MCF 10A (cell line): ENCODE measurements around the gene PTPN2. TPM values are rescaled to one million over a fixed set of nuclear protein-coding genes. Genes with fewer than 3 reads are reported as not detected.

Experiments
- BruUV-seq: library from RNA; stranded (reverse); fragments of 400-500 nt; replicated peaks from 2 replicates; lab custom pipeline; 2021; lab: Mats Ljungman, UMichigan
- CTCF ChIA-PET: fragments of 300-600 bp; sonication (Branson Sonifier 250); formaldehyde crosslinking; extraction: SDS; loops from one replicate; lab custom pipeline; 2021; ENCODE audit warnings: antibody characterized with exemption, inconsistent platforms; lab: Yijun Ruan, JAX
- POLR2A ChIA-PET: fragments of 300-600, 350-650 bp; sonication (Branson Sonifier 250); formaldehyde crosslinking; extraction: SDS; loops from one replicate; lab custom pipeline; 2020; ENCODE audit warnings: antibody characterized with exemption, inconsistent platforms; lab: Yijun Ruan, JAX
- DNase-seq: peaks from one replicate; pipeline ENCODE4 v3.0.0-alpha.2; 2018; ENCODE audit not compliant: unreplicated experiment
- H3K27ac Mint-ChIP-seq: one replicate; pipeline ENCODE4 v1.8.0; 2022; ENCODE audit warnings: mild to moderate bottlenecking, low read depth, mixed read lengths; ENCODE audit not compliant: unreplicated experiment
- H3K27me3 Mint-ChIP-seq: one replicate; pipeline ENCODE4 v1.8.0; 2022; ENCODE audit warnings: mixed read lengths; ENCODE audit not compliant: insufficient read depth, unreplicated experiment
- H3K36me3 Mint-ChIP-seq: one replicate; pipeline ENCODE4 v1.8.0; 2022; ENCODE audit warnings: mild to moderate bottlenecking, moderate library complexity, mixed read lengths; ENCODE audit not compliant: insufficient read depth, unreplicated experiment
- H3K4me1 Mint-ChIP-seq: one replicate; pipeline ENCODE4 v1.8.0; 2022; ENCODE audit warnings: mixed read lengths; ENCODE audit not compliant: insufficient read depth, unreplicated experiment
- H3K4me3 Mint-ChIP-seq: one replicate; pipeline ENCODE4 v1.8.0; 2022; ENCODE audit warnings: mild to moderate bottlenecking, moderate library complexity, mixed read lengths; ENCODE audit not compliant: unreplicated experiment
- H3K9me3 Mint-ChIP-seq: one replicate; pipeline ENCODE4 v1.8.0; 2022; ENCODE audit warnings: mixed read lengths; ENCODE audit not compliant: unreplicated experiment
- intact Hi-C: fragments of 100-400 bp; cut with micrococcal nuclease; formaldehyde crosslinking; loops from 2 replicates; pipeline ENCODE4 v1.14.1; 2022
- total RNA-seq: library from RNA; stranded (reverse); gene quantifications from 2 replicates; pipeline ENCODE4 v1.2.3, GENCODE V29; 2022
- TF ChIP-seq, protein P1 (sequence below): fragments of 200-600 bp; IDR thresholded peaks from one replicate; pipeline ENCODE4 v1.8.0; 2022; ENCODE audit warnings: antibody characterized with exemption, mild to moderate bottlenecking; ENCODE audit not compliant: unreplicated experiment

PTPN2 gene
- total RNA-seq, 1 experiment from 2014 or later, result 75.2 TPM

DNA sequence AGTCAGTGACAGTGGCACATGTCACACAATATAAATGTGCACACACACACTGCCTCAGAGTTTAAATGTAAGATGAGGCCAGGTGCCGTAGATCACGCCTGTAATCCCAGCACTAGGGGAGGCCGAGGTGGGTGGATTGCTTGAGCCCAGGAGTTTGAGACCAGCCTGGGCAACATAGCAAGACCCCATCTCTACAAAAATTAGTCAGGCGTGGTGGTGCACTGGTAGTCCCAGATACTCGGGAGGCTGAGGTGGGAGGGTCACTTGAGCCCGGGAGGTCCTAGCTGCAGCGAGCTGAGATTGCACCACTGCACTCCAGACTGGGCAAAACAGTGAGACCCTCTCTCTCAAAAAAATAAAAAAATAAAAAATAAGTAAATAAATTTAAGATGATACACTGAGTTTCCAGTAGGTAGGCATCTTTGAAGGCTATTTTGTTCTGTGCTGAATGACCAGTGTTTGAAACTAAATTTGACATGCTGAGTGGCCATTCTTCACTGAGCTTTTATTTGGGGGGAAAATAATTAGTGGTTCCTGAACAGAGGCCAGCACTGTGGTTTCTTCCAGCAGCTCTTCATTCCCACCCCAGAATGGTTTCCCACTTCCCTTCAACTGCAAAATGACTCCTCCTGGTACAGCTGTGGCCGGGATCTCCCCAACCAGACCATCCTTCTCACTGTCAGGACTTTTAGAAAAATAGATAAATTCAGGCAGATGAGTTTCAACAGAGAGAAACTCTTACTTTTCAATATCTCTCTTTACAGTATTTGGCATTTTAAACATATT is 136.3 kb downstream of the PTPN2 start:
- no peaks in the 10 kb centered on the region for H3K27me3 Mint-ChIP-seq
- intact Hi-C loops, result no loop called here
- H3K27ac Mint-ChIP-seq, result no peak overlapping the region
- H3K9me3 Mint-ChIP-seq, result no peaks in the 10 kb centered on the region
- H3K4me1 Mint-ChIP-seq, result peaks cover 6% of the 10 kb centered on the region
- CTCF ChIA-PET, result interaction anchor here (0.5 to 9.6 kb wide), 7 partner anchors 8 to 186 kb away, joined by 3 to 152 read pairs (median 3); no protein-coding TSS in a partner anchor
- TF ChIP-seq, protein P1, sequence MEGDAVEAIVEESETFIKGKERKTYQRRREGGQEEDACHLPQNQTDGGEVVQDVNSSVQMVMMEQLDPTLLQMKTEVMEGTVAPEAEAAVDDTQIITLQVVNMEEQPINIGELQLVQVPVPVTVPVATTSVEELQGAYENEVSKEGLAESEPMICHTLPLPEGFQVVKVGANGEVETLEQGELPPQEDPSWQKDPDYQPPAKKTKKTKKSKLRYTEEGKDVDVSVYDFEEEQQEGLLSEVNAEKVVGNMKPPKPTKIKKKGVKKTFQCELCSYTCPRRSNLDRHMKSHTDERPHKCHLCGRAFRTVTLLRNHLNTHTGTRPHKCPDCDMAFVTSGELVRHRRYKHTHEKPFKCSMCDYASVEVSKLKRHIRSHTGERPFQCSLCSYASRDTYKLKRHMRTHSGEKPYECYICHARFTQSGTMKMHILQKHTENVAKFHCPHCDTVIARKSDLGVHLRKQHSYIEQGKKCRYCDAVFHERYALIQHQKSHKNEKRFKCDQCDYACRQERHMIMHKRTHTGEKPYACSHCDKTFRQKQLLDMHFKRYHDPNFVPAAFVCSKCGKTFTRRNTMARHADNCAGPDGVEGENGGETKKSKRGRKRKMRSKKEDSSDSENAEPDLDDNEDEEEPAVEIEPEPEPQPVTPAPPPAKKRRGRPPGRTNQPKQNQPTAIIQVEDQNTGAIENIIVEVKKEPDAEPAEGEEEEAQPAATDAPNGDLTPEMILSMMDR, result no peak
- POLR2A ChIA-PET, result interaction anchor here (1.0 kb wide), 1 partner anchor 53 kb away, joined by 4 read pairs; no protein-coding TSS in a partner anchor
- no TSS peak for BruUV-seq
- H3K36me3 Mint-ChIP-seq, result no peaks in the 10 kb centered on the region
- no peak overlapping the region for H3K4me3 Mint-ChIP-seq
- no peak for DNase-seq

DNA sequence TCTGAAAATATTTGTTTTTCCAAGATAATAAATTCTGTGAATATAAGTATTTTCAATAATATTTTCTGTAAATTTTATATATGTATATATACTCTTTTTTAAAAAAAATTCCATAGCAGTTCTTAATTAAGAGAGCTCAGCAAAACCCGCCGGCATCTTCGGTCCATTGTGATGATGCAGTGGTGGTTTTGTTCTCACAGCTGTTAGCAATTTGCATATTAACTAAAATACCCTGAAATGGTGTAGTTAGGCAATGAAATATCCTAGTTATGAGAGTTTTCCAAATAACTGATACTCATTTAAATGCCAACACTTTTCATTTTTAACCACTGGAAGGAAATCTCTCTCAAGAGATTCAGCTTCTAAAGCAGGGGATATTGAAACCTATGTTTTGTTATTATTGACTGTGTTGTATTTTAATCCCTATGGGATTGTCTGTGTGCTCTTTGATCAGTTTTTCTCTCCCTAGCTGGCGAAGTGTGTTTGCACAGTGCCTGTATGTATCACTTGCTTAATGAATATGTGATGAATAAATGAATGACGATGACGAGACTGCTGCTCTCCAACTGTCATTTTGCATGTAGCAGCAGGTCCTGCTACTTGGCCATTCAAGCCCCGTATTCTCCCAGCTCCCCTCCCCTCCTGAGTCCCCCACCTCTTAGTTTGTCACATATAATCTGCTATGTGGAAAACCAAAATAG is 138.8 kb downstream of the PTPN2 start:
- intact Hi-C loops, result loop anchor here (2.0 kb wide), 1 partner anchor 354 kb away; no protein-coding TSS in a partner anchor
- DNase-seq, result no peak
- Mint-ChIP-seq H3K4me3 (no peak overlapping the region), H3K27ac (no peak overlapping the region), H3K36me3 (no peaks in the 10 kb centered on the region), H3K4me1 (peaks cover 17% of the 10 kb centered on the region), H3K27me3 (no peaks in the 10 kb centered on the region), H3K9me3 (no peaks in the 10 kb centered on the region)
- ChIA-PET CTCF (interaction anchor here (0.6 to 9.6 kb wide), 21 partner anchors 15 to 386 kb away, joined by 3 to 152 read pairs (median 4); no protein-coding TSS in a partner anchor), POLR2A (interaction anchor here (0.6 to 5.0 kb wide), 8 partner anchors 8 to 189 kb away, joined by 3 to 36 read pairs (median 3); partner anchors contain the start of gene PTPN2)
- no TSS peak for BruUV-seq
- TF ChIP-seq, protein P1, result no peak

DNA sequence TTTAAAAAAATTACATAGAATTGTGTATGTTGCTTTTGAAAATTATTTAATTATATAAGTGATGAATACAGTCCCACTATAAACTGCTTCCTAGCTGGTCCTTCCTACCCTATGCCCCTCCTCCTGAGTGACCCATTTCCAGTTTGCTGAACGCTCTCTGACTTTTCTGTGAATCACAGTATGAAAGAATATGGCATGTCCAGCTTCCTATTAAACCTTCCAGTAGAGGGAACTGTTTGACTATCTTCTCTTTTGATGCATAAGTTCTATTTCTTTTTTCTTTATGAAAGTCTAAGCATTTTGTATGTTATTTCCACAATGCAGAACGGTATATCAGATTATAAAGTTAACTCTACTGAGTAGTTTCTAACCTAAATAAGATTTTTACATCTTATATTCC is 139.9 kb downstream of the PTPN2 start:
- DNase-seq, result peak; percentile 63
- Mint-ChIP-seq H3K9me3 (no peaks in the 10 kb centered on the region), H3K4me1 (peaks cover 17% of the 10 kb centered on the region), H3K27ac (no peak overlapping the region), H3K36me3 (no peaks in the 10 kb centered on the region), H3K27me3 (no peaks in the 10 kb centered on the region), H3K4me3 (no peak overlapping the region)
- BruUV-seq, result no TSS peak
- ChIA-PET POLR2A (interaction anchor here (0.7 to 5.0 kb wide), 10 partner anchors 10 to 191 kb away, joined by 3 to 36 read pairs (median 4); partner anchors contain the start of gene PTPN2), CTCF (interaction anchor here (0.5 to 9.6 kb wide), 29 partner anchors 8 to 1777 kb away, joined by 3 to 152 read pairs (median 4); no protein-coding TSS in a partner anchor)
- TF ChIP-seq, protein P1, result peak; percentile 43
- intact Hi-C loops, result loop anchor here (1.0 to 2.0 kb wide), 4 partner anchors 149 to 415 kb away; no protein-coding TSS in a partner anchor
